A172 (cell line): ENCODE measurements around the gene RBM25. TPM values are rescaled to one million over a fixed set of nuclear protein-coding genes. Genes with fewer than 3 reads are reported as not detected.
A peak's percentile ranks its signal among the peaks of the same experiment; 100 is the strongest.
"Not testable (repeated sequence)": the region's sequence is repeated elsewhere in the genome, so short reads cannot be mapped to it uniquely, and the experiment has no call there.

Source experiments
- DNase-seq: peaks from one replicate; pipeline ENCODE4 v3.0.0-alpha.2; 2015; ENCODE audit warnings: low spot score
- total RNA-seq: library from RNA; depleted of rRNA; stranded (reverse); fragments of >200 nt; shearing (Covaris generic); gene quantifications from 2 replicates; pipeline ENCODE4 v1.2.3, GENCODE V29; 2014; rRNA removed

Gene RBM25
- total RNA-seq, 1 experiment from 2014 or later: 53.7 TPM

DNA sequence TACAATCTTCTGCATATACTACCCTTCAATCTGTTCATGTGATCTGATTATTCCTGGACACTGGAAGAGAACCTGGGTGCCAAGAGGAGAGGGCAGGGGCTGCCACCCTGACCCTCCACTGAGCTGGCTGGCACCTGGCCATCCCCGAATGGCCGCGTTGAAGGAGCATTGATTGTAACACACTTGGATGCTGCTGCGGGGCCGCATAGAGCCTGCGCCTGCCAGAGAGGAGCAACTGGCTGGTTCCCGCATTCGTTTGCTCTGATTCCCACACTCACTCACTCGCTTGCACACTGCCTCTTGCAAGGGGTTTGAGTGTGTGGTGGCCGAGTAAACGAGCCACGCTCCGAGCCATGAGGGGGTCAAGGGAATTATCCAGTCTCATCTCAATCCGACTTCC lies 110.4 kb downstream of the RBM25 start:
- DNase-seq: no peak

GRCh38 chr14:73169855-73170254 lies 111.5 kb downstream of the RBM25 start:
- DNase-seq: not testable (repeated sequence)

DNA sequence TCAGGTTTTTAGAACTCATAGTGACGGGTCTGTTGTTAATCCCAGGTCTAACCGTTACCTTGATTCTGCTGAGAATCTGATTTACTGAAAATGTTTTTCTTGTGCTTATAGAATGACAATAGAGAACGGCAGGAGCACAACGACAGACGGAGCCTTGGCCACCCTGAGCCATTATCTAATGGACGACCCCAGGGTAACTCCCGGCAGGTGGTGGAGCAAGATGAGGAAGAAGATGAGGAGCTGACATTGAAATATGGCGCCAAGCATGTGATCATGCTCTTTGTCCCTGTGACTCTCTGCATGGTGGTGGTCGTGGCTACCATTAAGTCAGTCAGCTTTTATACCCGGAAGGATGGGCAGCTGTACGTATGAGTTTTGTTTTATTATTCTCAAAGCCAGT lies 112.4 kb downstream of the RBM25 start:
- no peak for DNase-seq

DNA sequence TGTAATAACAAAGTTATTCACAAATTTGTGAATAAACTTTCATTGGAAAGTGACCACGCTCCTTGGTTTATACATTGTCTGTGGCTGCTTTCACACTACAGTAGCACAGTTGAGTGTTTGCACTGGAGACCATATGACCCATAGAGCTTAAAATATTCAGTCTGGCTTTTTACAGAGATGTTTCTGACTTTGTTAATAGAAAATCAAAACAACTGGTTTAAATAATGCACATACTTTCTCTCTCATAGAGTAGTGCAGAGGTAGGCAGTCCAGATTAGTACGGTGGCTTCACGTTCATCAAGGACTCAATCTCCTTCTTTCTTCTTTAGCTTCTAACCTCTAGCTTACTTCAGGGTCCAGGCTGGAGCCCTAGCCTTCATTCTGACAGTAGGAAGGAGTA lies 114.2 kb downstream of the RBM25 start:
- DNase-seq: no peak

DNA sequence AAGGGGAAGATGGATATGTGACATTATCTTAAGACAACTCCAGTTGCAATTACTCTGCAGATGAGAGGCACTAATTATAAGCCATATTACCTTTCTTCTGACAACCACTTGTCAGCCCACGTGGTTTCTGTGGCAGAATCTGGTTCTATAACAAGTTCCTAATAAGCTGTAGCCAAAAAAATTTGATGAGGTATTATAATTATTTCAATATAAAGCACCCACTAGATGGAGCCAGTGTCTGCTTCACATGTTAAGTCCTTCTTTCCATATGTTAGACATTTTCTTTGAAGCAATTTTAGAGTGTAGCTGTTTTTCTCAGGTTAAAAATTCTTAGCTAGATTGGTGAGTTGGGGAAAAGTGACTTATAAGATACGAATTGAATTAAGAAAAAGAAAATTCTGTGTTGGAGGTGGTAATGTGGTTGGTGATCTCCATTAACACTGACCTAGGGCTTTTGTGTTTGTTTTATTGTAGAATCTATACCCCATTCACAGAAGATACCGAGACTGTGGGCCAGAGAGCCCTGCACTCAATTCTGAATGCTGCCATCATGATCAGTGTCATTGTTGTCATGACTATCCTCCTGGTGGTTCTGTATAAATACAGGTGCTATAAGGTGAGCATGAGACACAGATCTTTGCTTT lies 114.9 kb downstream of the RBM25 start:
- peak; percentile 60 for DNase-seq

Other genes starting within 250 kb of the RBM25 start
- 1.3 and 3.2 TPM in 2 replicates for gene DPF3, start 164.4 kb upstream of the RBM25 start, total RNA-seq
- 32.5 and 47.9 TPM in 2 replicates for gene DCAF4, start 132.1 kb upstream of the RBM25 start, total RNA-seq
- gene ZFYVE1, start 31.4 kb upstream of the RBM25 start, total RNA-seq: 10.8 and 13.8 TPM in 2 replicates
- gene PSEN1, start 78.0 kb downstream of the RBM25 start, total RNA-seq: 46.2 and 55.4 TPM in 2 replicates
- 0.57 and 0.86 TPM in 2 replicates for gene PAPLN, start 179.0 kb downstream of the RBM25 start, total RNA-seq